CD4-positive, alpha-beta memory T cell (primary cell): Measurements from ENCODE around the gene BACE2. TPM values are rescaled to one million over a fixed set of nuclear protein-coding genes. Genes with fewer than 3 reads are reported as not detected.

Experiments
- CTCF ChIA-PET: fragments of 350-600 bp; sonication (Branson Sonifier 250); formaldehyde crosslinking; loops from one replicate; lab custom pipeline; 2021; ENCODE audit warnings: inconsistent platforms; ENCODE audit not compliant: partially characterized antibody; lab: Charles Lee
- POLR2A ChIA-PET: fragments of 350-600 bp; sonication (Branson Sonifier 250); formaldehyde crosslinking; loops from one replicate; lab custom pipeline; 2021; ENCODE audit not compliant: partially characterized antibody; lab: Charles Lee
- DNase-seq, 5 donors: peaks; one replicate each; pipeline versions ENCODE4 v3.0.0 to v3.0.0-alpha.2; 2020 to 2022; ENCODE audit warnings: mixed read lengths in 1 of 5
- H3K27ac ChIP-seq: one replicate; pipeline ENCODE4 v1.7.0; 2013; ENCODE audit warnings: low read depth, low read length
- H3K27me3 ChIP-seq: 2 replicates; pipeline ENCODE4 v1.7.0; 2013; ENCODE audit warnings: mild to moderate bottlenecking, low read length, moderate library complexity; ENCODE audit not compliant: insufficient read depth
- H3K36me3 ChIP-seq: 2 replicates; pipeline ENCODE4 v1.7.0; 2013; ENCODE audit warnings: mild to moderate bottlenecking, low read length, moderate library complexity; ENCODE audit not compliant: insufficient read depth
- H3K4me1 ChIP-seq: 2 replicates; pipeline ENCODE4 v1.7.0; 2013; ENCODE audit warnings: mild to moderate bottlenecking, low read length, moderate library complexity; ENCODE audit not compliant: insufficient read depth
- H3K4me3 ChIP-seq, 2 donors: one replicate each; pipeline ENCODE4 v1.7.0; 2013; ENCODE audit warnings: low read length in 2 of 2, mild to moderate bottlenecking in 1 of 2
- H3K9me3 ChIP-seq, 2 donors: one replicate each; pipeline ENCODE4 v1.7.0; 2013; ENCODE audit warnings: low read length in 2 of 2, control low read depth in 1 of 2; ENCODE audit not compliant: control insufficient read depth in 1 of 2
- H3K27ac Mint-ChIP-seq, 7 donors: one replicate each; pipeline ENCODE4 v1.8.0; 2020 to 2021; ENCODE audit warnings: mixed read lengths in 7 of 7, mild to moderate bottlenecking in 6 of 7, inconsistent platforms in 3 of 7, moderate library complexity in 3 of 7
- H3K27me3 Mint-ChIP-seq, 2 donors: one replicate each; pipeline ENCODE4 v1.8.0; 2020 to 2021; ENCODE audit warnings: mixed read lengths in 2 of 2
- H3K36me3 Mint-ChIP-seq, 2 donors: one replicate each; pipeline ENCODE4 v1.8.0; 2020 to 2021; ENCODE audit warnings: mixed read lengths in 2 of 2, inconsistent platforms in 1 of 2, mild to moderate bottlenecking in 1 of 2
- H3K4me1 Mint-ChIP-seq, 4 donors: one replicate each; pipeline ENCODE4 v1.8.0; 2020 to 2021; ENCODE audit warnings: mixed read lengths in 4 of 4, mild to moderate bottlenecking in 1 of 4
- H3K4me3 Mint-ChIP-seq, 8 donors: one replicate each; pipeline ENCODE4 v1.8.0; 2020 to 2021; ENCODE audit warnings: mixed read lengths in 8 of 8, mild to moderate bottlenecking in 7 of 8, moderate library complexity in 6 of 8, inconsistent platforms in 3 of 8
- H3K9me3 Mint-ChIP-seq, 8 donors: one replicate each; pipeline ENCODE4 v1.8.0; 2020 to 2021; ENCODE audit warnings: mixed read lengths in 8 of 8, mild to moderate bottlenecking in 5 of 8, inconsistent platforms in 3 of 8, moderate library complexity in 1 of 8
- intact Hi-C: fragments of 100-400 bp; cut with micrococcal nuclease; formaldehyde crosslinking; loops from one replicate; pipeline ENCODE4 v1.15.1; 2023
- polyA plus RNA-seq, 2 donors: library from polyadenylated mRNA; unstranded; fragments of 300-500 nt; fragmentation: Illumina TruSeq; gene quantifications; one replicate each; pipeline ENCODE4 v1.2.3, GENCODE V29; 2021
- total RNA-seq, 2 experiments: library from RNA; stranded (reverse); gene quantifications; one replicate each; pipeline ENCODE4 v1.2.3, GENCODE V29; 2021

Gene BACE2
- total and polyA plus RNA-seq, 4 experiments from 2014 or later: 0.10 to 0.52 TPM; not detected in 2

DNA sequence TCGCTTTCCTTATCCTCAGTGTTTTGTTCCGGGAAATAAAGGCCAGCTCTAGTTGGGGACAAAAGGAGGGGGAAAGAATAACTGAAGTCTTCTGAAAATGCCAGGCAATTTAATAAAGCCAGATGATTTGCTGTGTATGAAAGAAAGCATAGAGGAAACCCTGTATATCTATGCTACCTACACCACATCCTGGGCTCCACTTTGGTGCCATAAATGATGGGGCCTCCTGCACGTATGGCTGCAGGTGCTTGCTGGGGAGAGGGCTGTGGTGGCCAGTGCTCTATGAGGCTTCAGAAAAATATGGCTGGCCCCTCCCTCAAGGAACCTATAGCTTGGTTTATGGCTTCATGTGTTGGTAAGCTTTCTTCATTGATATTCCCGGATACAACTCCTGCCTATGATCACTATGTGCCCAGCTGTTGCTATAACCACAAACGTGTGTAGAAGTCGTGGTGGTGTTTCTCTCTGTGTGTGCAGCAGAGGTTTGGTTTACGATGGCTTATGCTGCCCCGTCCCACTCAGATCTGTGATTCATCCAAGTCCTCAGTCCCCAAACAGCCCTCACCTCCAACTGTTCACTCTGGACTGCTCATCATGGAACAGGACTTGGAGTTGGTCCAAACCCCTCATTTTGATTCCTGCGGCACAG lies 59.5 kb downstream of the BACE2 start:
- Histone ChIP-seq H3K4me3 (no peak overlapping the region), H3K9me3 (no peaks in the 10 kb centered on the region), H3K36me3 (no peaks in the 10 kb centered on the region), H3K4me1 (no peaks in the 10 kb centered on the region), H3K27me3 (no peaks in the 10 kb centered on the region), H3K27ac (no peak overlapping the region)
- CTCF ChIA-PET: no interaction called here
- Mint-ChIP-seq H3K36me3 (no peaks in the 10 kb centered on the region), H3K27me3 (peaks cover 6 to 12% of the 10 kb centered on the region in 2 donors), H3K4me1 (no peaks in the 10 kb centered on the region), H3K9me3 (no peaks in the 10 kb centered on the region), H3K4me3 (no peak overlapping the region), H3K27ac (no peak overlapping the region)
- no peak for DNase-seq
- intact Hi-C loops: no loop called here
- POLR2A ChIA-PET: no interaction called here

DNA sequence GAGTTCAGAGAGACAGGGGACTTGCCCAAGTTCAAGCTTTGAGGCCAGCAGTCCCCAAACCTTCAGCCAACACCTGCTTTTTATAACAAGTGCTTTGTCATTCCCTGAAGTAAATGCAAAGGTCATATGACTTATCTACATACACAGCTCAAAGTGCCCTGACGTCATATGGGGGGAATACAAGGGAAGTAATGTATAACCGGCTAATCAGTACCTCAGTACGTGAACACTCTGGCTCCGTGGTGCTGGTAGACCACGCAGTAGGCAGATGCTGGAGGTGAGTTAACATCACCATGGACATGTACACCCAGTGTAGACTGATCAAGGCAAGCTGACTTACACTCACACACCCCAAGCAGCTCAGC lies 60.0 kb downstream of the BACE2 start:
- H3K4me3 Mint-ChIP-seq: no peak overlapping the region
- intact Hi-C loops: no loop called here
- H3K27me3 Mint-ChIP-seq: peaks cover 6 to 14% of the 10 kb centered on the region in 2 donors
- H3K4me1 ChIP-seq: no peaks in the 10 kb centered on the region
- no peaks in the 10 kb centered on the region for H3K36me3 Mint-ChIP-seq
- POLR2A ChIA-PET: no interaction called here
- H3K27me3 ChIP-seq: no peaks in the 10 kb centered on the region
- no peaks in the 10 kb centered on the region for H3K9me3 ChIP-seq
- CTCF ChIA-PET: no interaction called here
- H3K4me1 Mint-ChIP-seq: no peaks in the 10 kb centered on the region
- H3K9me3 Mint-ChIP-seq: no peaks in the 10 kb centered on the region
- H3K27ac Mint-ChIP-seq: no peak overlapping the region
- no peak overlapping the region for H3K4me3 ChIP-seq
- H3K27ac ChIP-seq: no peak overlapping the region
- H3K36me3 ChIP-seq: no peaks in the 10 kb centered on the region
- no peak for DNase-seq

DNA sequence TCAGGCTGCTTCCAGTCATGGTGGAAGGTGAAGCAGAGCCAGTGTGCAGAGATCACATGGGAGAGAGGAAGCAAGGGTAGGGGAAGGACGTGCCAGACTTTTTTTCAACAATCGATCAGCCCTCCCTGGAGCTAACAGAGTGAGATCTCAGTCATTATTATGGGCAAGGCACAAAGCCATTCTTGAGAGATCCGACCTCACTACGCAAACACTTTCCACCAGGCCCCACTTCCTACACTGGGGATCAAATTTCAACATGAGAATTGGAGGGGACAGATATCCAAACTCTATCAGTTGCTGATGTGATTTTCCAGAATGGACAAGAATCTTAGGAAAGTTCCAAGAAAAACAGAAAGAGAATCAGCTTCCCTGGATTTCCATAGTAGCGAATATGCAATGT lies 60.5 kb downstream of the BACE2 start:
- Histone ChIP-seq H3K4me3 (no peak overlapping the region), H3K36me3 (no peaks in the 10 kb centered on the region), H3K27ac (no peak overlapping the region), H3K9me3 (no peaks in the 10 kb centered on the region), H3K4me1 (no peaks in the 10 kb centered on the region), H3K27me3 (no peaks in the 10 kb centered on the region)
- peaks cover 4 to 11% of the 10 kb centered on the region in 2 donors for H3K27me3 Mint-ChIP-seq
- H3K4me3 Mint-ChIP-seq: no peak overlapping the region
- H3K9me3 Mint-ChIP-seq: no peaks in the 10 kb centered on the region
- H3K36me3 Mint-ChIP-seq: no peaks in the 10 kb centered on the region
- H3K27ac Mint-ChIP-seq: no peak overlapping the region
- no peaks in the 10 kb centered on the region for H3K4me1 Mint-ChIP-seq
- DNase-seq: no peak
- ChIA-PET POLR2A (no interaction called here), CTCF (no interaction called here)
- intact Hi-C loops: no loop called here

DNA sequence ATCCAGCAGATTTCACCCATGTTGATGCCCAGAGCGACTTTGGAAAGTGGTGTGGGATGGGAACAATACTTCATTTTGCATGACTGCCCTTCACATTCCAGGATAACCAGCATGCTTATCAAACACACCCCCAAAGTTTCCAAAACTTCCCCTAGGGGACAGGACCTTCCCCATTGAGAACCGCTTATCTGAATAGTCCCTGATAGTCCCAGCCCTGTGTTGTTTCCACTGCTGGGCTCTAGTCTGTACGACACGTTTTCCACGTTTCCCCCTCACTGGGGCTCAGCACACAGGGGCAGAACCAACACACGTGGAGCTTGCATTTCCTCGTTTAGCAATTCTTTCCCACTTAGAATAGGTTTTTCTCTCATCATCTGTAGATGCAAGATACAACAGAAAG lies 61.0 kb downstream of the BACE2 start:
- Mint-ChIP-seq H3K27me3 (peaks cover 3 to 8% of the 10 kb centered on the region in 2 donors), H3K4me3 (no peak overlapping the region), H3K36me3 (no peaks in the 10 kb centered on the region), H3K9me3 (no peaks in the 10 kb centered on the region), H3K27ac (no peak overlapping the region), H3K4me1 (no peaks in the 10 kb centered on the region)
- Histone ChIP-seq H3K4me3 (no peak overlapping the region), H3K27me3 (no peaks in the 10 kb centered on the region), H3K4me1 (no peaks in the 10 kb centered on the region), H3K27ac (no peak overlapping the region), H3K9me3 (no peaks in the 10 kb centered on the region), H3K36me3 (no peaks in the 10 kb centered on the region)
- POLR2A ChIA-PET: no interaction called here
- CTCF ChIA-PET: no interaction called here
- DNase-seq: no peak
- intact Hi-C loops: no loop called here

DNA sequence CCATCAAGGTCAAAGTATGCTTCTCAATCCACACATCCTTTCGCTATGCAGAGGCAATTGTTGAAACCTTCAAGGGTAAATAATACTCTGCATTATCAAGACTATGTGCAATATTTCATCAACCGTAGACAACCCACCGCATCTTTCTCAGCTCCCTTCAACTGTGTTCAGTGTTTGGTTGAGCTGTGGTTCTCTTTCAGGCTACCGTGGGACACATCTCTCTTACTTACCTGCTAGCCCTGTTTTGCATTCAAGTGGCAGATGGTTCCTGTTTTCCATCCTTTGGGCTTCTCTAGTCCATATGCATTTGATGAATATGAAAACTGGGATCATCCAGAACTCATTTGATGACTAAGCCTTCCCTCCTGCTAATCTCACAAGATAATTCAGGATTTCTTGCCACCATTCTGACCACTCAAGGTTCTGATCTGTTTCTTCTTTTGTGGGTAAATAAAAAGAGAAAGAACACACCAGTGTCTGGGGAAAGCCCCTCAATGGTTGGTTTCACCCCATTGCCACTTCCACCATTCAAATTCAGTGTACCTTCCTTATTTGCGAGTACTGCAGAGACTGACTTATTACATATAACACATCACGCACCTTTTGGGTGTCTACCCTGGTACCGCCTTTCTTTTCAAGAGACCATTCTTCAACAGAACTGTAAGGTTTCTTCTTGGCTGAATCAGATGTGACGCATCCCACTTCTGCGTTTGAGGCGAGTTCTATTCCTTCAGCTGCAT lies 61.7 kb downstream of the BACE2 start:
- no peak for DNase-seq
- Histone ChIP-seq H3K36me3 (no peaks in the 10 kb centered on the region), H3K9me3 (no peaks in the 10 kb centered on the region), H3K4me3 (no peak overlapping the region), H3K27me3 (no peaks in the 10 kb centered on the region), H3K27ac (no peak overlapping the region), H3K4me1 (no peaks in the 10 kb centered on the region)
- no peaks in the 10 kb centered on the region for H3K4me1 Mint-ChIP-seq
- intact Hi-C loops: no loop called here
- no peaks in the 10 kb centered on the region for H3K9me3 Mint-ChIP-seq
- H3K27ac Mint-ChIP-seq: no peak overlapping the region
- POLR2A ChIA-PET: no interaction called here
- no peaks in the 10 kb centered on the region for H3K36me3 Mint-ChIP-seq
- peaks cover 6 to 11% of the 10 kb centered on the region in 2 donors for H3K27me3 Mint-ChIP-seq
- CTCF ChIA-PET: no interaction called here
- no peak overlapping the region for H3K4me3 Mint-ChIP-seq

DNA sequence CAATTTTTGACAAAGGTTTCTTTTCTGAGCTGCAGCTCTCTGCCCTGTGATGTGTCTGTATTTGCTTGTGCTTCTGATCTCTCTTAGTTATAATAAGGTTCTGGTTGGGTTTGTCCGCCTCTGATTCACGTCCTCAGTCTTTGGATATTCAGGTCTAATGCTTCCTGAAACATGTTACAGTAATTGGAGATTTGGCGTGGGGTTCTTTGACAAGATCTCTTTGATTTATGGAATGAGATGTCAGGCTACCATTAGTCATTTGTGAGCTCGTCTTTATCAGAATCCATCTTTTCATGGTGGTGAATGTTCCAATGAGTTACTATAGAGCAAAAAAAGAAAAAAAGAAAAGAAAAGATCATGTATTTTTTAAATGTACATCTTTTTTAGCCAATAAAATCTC lies 62.5 kb downstream of the BACE2 start:
- POLR2A ChIA-PET: no interaction called here
- Mint-ChIP-seq H3K9me3 (no peaks in the 10 kb centered on the region), H3K27ac (no peak overlapping the region), H3K4me1 (no peaks in the 10 kb centered on the region), H3K4me3 (no peak overlapping the region), H3K27me3 (peaks cover 6 to 12% of the 10 kb centered on the region in 2 donors), H3K36me3 (no peaks in the 10 kb centered on the region)
- no peaks in the 10 kb centered on the region for H3K27me3 ChIP-seq
- intact Hi-C loops: no loop called here
- H3K4me3 ChIP-seq: no peak overlapping the region
- DNase-seq: no peak
- CTCF ChIA-PET: no interaction called here
- H3K27ac ChIP-seq: no peak overlapping the region
- H3K4me1 ChIP-seq: no peaks in the 10 kb centered on the region
- no peaks in the 10 kb centered on the region for H3K9me3 ChIP-seq
- no peaks in the 10 kb centered on the region for H3K36me3 ChIP-seq

DNA sequence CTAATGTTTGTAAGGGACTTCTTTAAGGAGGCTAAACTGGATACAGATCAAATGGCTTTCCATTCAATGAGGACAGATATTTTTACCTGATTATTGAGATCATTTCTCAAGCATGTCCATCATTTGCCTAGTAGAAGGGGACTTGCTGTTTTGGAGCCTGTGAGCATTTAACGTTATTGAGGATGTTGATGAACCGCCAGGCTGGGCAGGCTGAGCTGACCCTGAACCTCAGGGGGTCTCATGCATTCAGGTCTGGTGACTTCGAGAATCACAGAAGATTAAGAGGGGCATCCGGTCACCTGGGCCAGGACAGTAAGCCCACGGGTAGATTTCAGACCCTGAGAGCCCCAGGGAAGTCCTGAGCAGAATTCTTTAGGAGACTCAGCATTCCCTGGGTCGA lies 63.1 kb downstream of the BACE2 start:
- Mint-ChIP-seq H3K9me3 (no peaks in the 10 kb centered on the region), H3K36me3 (no peaks in the 10 kb centered on the region), H3K27ac (no peak overlapping the region), H3K4me1 (no peaks in the 10 kb centered on the region), H3K27me3 (peaks cover 6 to 12% of the 10 kb centered on the region in 2 donors), H3K4me3 (no peak overlapping the region)
- intact Hi-C loops: no loop called here
- H3K36me3 ChIP-seq: no peaks in the 10 kb centered on the region
- CTCF ChIA-PET: no interaction called here
- H3K27ac ChIP-seq: no peak overlapping the region
- POLR2A ChIA-PET: no interaction called here
- H3K27me3 ChIP-seq: no peaks in the 10 kb centered on the region
- no peak overlapping the region for H3K4me3 ChIP-seq
- DNase-seq: no peak
- no peaks in the 10 kb centered on the region for H3K4me1 ChIP-seq
- H3K9me3 ChIP-seq: no peaks in the 10 kb centered on the region
